Neural cell (in vitro differentiated cells): ENCODE results near the gene INSIG2. TPM values are rescaled to one million over a fixed set of nuclear protein-coding genes. Genes with fewer than 3 reads are reported as not detected.

Experiments used
- H2AFZ ChIP-seq: fragments of 200-600, 300-800 bp; sonication (generic), shearing (Covaris generic); 2 replicates; pipeline ENCODE4 v1.6.0; 2014; ENCODE audit warnings: low read depth, mild to moderate bottlenecking, antibody characterized with exemption, low read length, moderate library complexity
- H3F3A ChIP-seq: fragments of 200-600 bp; shearing (Covaris generic); 2 replicates; pipeline ENCODE4 v1.6.1; 2016; ENCODE audit warnings: mild to moderate bottlenecking, moderate library complexity, mixed read lengths, antibody characterized with exemption, low read length; ENCODE audit not compliant: insufficient read depth, poor library complexity, severe bottlenecking
- H3K27ac ChIP-seq: fragments of 200-600, 300-800 bp; sonication (generic), shearing (Covaris generic); 2 replicates; pipeline ENCODE4 v1.5.1; 2014; ENCODE audit warnings: mild to moderate bottlenecking, low read length, moderate library complexity
- H3K27me3 ChIP-seq: fragments of 300-800, 200-600 bp; sonication (generic), shearing (Covaris generic); 2 replicates; pipeline ENCODE4 v1.6.0; 2014; ENCODE audit warnings: mild to moderate bottlenecking, low read depth, low read length, moderate library complexity; ENCODE audit not compliant: insufficient read depth
- H3K36me3 ChIP-seq: fragments of 300-800, 200-600 bp; sonication (generic), shearing (Covaris generic); 2 replicates; pipeline ENCODE4 v1.5.1; 2014; ENCODE audit warnings: mild to moderate bottlenecking, antibody characterized with exemption, low read length, moderate library complexity; ENCODE audit not compliant: insufficient read depth
- H3K4me2 ChIP-seq: fragments of 300-800, 200-600 bp; sonication (generic), shearing (Covaris generic); 2 replicates; pipeline ENCODE4 v1.6.0; 2014; ENCODE audit warnings: mild to moderate bottlenecking, low read length
- H3K4me3 ChIP-seq: fragments of 300-800, 200-600 bp; sonication (generic), shearing (Covaris generic); 2 replicates; pipeline ENCODE4 v1.5.1; 2014; ENCODE audit warnings: mild to moderate bottlenecking, low read length, moderate library complexity
- H3K79me2 ChIP-seq: fragments of 200-600 bp; shearing (Covaris generic); replicated peaks from 2 replicates; pipeline ENCODE4 v1.6.0; 2014; ENCODE audit warnings: mild to moderate bottlenecking, low read length, moderate library complexity; ENCODE audit not compliant: insufficient read depth
- H3K9ac ChIP-seq: fragments of 300-800, 200-600 bp; sonication (generic), shearing (Covaris generic); 2 replicates; pipeline ENCODE4 v1.6.1; 2016; ENCODE audit warnings: mild to moderate bottlenecking, low read length, mixed read lengths
- H3K9me2 ChIP-seq: fragments of 200-600 bp; shearing (Covaris generic); 2 replicates; pipeline ENCODE4 v1.6.1; 2016; ENCODE audit warnings: mild to moderate bottlenecking, low read length, mixed read lengths; ENCODE audit not compliant: insufficient read depth
- H3K9me3 ChIP-seq: fragments of 200-600, 300-800 bp; sonication (generic), shearing (Covaris generic); 2 replicates; pipeline ENCODE4 v1.6.1; 2016; ENCODE audit warnings: mild to moderate bottlenecking, mixed run types, low read length, moderate library complexity, mixed read lengths
- H4K20me1 ChIP-seq: fragments of 200-600 bp; shearing (Covaris generic); 2 replicates; pipeline ENCODE4 v1.6.1; 2016; ENCODE audit warnings: mild to moderate bottlenecking, mixed run types; ENCODE audit not compliant: insufficient read depth
- EP300 ChIP-seq: fragments of 450-650 bp; conservative IDR thresholded peaks from 2 replicates; pipeline ENCODE4 v1.6.1; 2014; ENCODE audit warnings: antibody characterized with exemption, mild to moderate bottlenecking, moderate library complexity; ENCODE audit not compliant: poor library complexity, severe bottlenecking
- EZH2 ChIP-seq: fragments of 200-600, 300-800 bp; shearing (Covaris generic), sonication (generic); IDR thresholded peaks from 2 replicates; pipeline ENCODE4 v1.6.1; 2014; ENCODE audit warnings: antibody characterized with exemption, low read length, borderline replicate concordance, mild to moderate bottlenecking; ENCODE audit not compliant: insufficient read depth, poor library complexity, severe bottlenecking
- MXI1 ChIP-seq: fragments of 450-650 bp; conservative IDR thresholded peaks from 2 replicates; pipeline ENCODE4 v1.6.1; 2014; ENCODE audit warnings: antibody characterized with exemption, mild to moderate bottlenecking; ENCODE audit not compliant: poor library complexity, severe bottlenecking
- POLR2AphosphoS5 ChIP-seq: IDR thresholded peaks from 2 replicates; pipeline ENCODE4 v1.6.1; 2012
- RAD21 ChIP-seq: fragments of 450-650 bp; conservative IDR thresholded peaks from 2 replicates; pipeline ENCODE4 v1.6.1; 2014; ENCODE audit warnings: antibody characterized with exemption, mild to moderate bottlenecking, moderate library complexity
- SMC3 ChIP-seq: fragments of 450-650 bp; conservative IDR thresholded peaks from 2 replicates; pipeline ENCODE4 v1.6.1; 2014; ENCODE audit warnings: antibody characterized with exemption, mild to moderate bottlenecking, moderate library complexity; ENCODE audit not compliant: poor library complexity
- TAF1 ChIP-seq: IDR thresholded peaks from 2 replicates; pipeline ENCODE4 v1.6.1; 2012; ENCODE audit warnings: low read depth
- polyA plus RNA-seq: library from polyadenylated mRNA; depleted of rRNA; stranded (reverse); fragments of >200 nt; gene quantifications from 2 replicates; pipeline ENCODE4 v1.2.3, GENCODE V29; 2014
- TF ChIP-seq, protein P1 (sequence below): fragments of 450-650 bp; IDR thresholded peaks from 2 replicates; pipeline ENCODE4 v1.5.1; 2014; ENCODE audit warnings: antibody characterized with exemption, mild to moderate bottlenecking, moderate library complexity; ENCODE audit not compliant: poor library complexity, severe bottlenecking
- TF ChIP-seq, protein P2 (sequence below): IDR thresholded peaks from 2 replicates; pipeline ENCODE4 v1.6.1; 2012; ENCODE audit warnings: borderline replicate concordance

INSIG2 gene
- polyA plus RNA-seq, 1 donor from 2014 or later: 30.3 TPM

- Histone ChIP-seq H3K27ac (no peak overlapping the region), H2AFZ (no peak overlapping the region), H3F3A (no peaks in the 10 kb centered on the region), H3K27me3 (no peaks in the 10 kb centered on the region), H3K4me3 (no peak overlapping the region), H3K4me2 (no peak overlapping the region), H3K79me2 (no peaks in the 10 kb centered on the region), H4K20me1 (no peaks in the 10 kb centered on the region), H3K9ac (no peak overlapping the region), H3K9me2 (no peaks in the 10 kb centered on the region), H3K9me3 (no peaks in the 10 kb centered on the region), H3K36me3 (no peaks in the 10 kb centered on the region)
- TF ChIP-seq, protein P1, sequence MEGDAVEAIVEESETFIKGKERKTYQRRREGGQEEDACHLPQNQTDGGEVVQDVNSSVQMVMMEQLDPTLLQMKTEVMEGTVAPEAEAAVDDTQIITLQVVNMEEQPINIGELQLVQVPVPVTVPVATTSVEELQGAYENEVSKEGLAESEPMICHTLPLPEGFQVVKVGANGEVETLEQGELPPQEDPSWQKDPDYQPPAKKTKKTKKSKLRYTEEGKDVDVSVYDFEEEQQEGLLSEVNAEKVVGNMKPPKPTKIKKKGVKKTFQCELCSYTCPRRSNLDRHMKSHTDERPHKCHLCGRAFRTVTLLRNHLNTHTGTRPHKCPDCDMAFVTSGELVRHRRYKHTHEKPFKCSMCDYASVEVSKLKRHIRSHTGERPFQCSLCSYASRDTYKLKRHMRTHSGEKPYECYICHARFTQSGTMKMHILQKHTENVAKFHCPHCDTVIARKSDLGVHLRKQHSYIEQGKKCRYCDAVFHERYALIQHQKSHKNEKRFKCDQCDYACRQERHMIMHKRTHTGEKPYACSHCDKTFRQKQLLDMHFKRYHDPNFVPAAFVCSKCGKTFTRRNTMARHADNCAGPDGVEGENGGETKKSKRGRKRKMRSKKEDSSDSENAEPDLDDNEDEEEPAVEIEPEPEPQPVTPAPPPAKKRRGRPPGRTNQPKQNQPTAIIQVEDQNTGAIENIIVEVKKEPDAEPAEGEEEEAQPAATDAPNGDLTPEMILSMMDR: peak; percentile 59
- TF ChIP-seq RAD21 (peak; percentile 62), POLR2AphosphoS5 (no peak), SMC3 (peak; percentile 63), EP300 (no peak)
Measured at GRCh38 chr2:118148809-118149208, 60.5 kb downstream of the INSIG2 start.

DNA sequence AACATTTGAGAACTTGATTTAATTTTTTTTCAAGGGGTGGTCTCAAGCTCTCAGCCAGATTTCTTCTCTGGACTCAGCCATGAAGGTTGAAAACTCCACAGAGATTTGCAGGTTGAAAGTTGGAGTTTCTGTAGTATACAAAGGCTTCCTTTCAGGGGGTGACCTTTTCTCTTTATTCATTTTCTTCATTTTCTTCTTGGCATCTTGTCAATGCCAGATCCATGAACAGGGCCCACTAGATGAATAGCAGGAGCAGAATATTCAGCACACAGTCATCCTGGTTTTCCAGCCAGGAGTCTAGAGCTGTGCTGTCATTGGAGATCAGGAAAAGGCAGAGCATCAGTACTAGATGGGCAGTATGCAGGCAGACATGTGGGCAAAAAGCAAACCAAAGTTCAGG, 62.0 kb downstream of the INSIG2 start:
- H3K27me3 ChIP-seq: no peaks in the 10 kb centered on the region
- H3K9ac ChIP-seq: no peak overlapping the region
- H3K36me3 ChIP-seq: no peaks in the 10 kb centered on the region
- no peaks in the 10 kb centered on the region for H3F3A ChIP-seq
- H2AFZ ChIP-seq: no peak overlapping the region
- H3K9me2 ChIP-seq: no peaks in the 10 kb centered on the region
- H3K27ac ChIP-seq: no peak overlapping the region
- TF ChIP-seq SMC3 (no peak), EP300 (no peak), EZH2 (no peak), TAF1 (no peak), RAD21 (no peak), POLR2AphosphoS5 (no peak), MXI1 (no peak)
- TF ChIP-seq, protein P1: no peak
- TF ChIP-seq, protein P2, sequence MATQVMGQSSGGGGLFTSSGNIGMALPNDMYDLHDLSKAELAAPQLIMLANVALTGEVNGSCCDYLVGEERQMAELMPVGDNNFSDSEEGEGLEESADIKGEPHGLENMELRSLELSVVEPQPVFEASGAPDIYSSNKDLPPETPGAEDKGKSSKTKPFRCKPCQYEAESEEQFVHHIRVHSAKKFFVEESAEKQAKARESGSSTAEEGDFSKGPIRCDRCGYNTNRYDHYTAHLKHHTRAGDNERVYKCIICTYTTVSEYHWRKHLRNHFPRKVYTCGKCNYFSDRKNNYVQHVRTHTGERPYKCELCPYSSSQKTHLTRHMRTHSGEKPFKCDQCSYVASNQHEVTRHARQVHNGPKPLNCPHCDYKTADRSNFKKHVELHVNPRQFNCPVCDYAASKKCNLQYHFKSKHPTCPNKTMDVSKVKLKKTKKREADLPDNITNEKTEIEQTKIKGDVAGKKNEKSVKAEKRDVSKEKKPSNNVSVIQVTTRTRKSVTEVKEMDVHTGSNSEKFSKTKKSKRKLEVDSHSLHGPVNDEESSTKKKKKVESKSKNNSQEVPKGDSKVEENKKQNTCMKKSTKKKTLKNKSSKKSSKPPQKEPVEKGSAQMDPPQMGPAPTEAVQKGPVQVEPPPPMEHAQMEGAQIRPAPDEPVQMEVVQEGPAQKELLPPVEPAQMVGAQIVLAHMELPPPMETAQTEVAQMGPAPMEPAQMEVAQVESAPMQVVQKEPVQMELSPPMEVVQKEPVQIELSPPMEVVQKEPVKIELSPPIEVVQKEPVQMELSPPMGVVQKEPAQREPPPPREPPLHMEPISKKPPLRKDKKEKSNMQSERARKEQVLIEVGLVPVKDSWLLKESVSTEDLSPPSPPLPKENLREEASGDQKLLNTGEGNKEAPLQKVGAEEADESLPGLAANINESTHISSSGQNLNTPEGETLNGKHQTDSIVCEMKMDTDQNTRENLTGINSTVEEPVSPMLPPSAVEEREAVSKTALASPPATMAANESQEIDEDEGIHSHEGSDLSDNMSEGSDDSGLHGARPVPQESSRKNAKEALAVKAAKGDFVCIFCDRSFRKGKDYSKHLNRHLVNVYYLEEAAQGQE: no peak
- H3K9me3 ChIP-seq: no peaks in the 10 kb centered on the region
- no peaks in the 10 kb centered on the region for H4K20me1 ChIP-seq
- H3K4me3 ChIP-seq: no peak overlapping the region
- H3K4me2 ChIP-seq: no peak overlapping the region
- no peaks in the 10 kb centered on the region for H3K79me2 ChIP-seq
